ENCODE data around the gene PDCD1. TPM values are rescaled to one million over a fixed set of nuclear protein-coding genes. Genes with fewer than 3 reads are reported as not detected.
A peak's percentile ranks its signal among the peaks of the same experiment; 100 is the strongest.

PDCD1 gene
- total RNA-seq, 1 donor from 2014 or later, result 1.8 TPM

GRCh38 chr2:241843321-241844065 is 15.2 kb downstream of the PDCD1 start:
- no peak for TF ChIP-seq CTCF (IDR thresholded peaks at IDR 0.05)
- Histone ChIP-seq H3K4me3 (peak overlapping the region; percentile 15), H3K27ac (peak overlapping the region; percentile 17), H3K4me1 (peaks cover 13% of the 10 kb centered on the region), H3K9me3 (no peaks in the 10 kb centered on the region), H3K36me3 (no peaks in the 10 kb centered on the region), H3K27me3 (no peaks in the 10 kb centered on the region)
- ATAC-seq, result peak; percentile 3
- DNase-seq, result peak; percentile 60
- intact Hi-C loops (cut with DNase I), result no loop called here

GRCh38 chr2:241842620-241843211 is 16.0 kb downstream of the PDCD1 start:
- H3K9me3 ChIP-seq, result no peaks in the 10 kb centered on the region
- peaks cover 13% of the 10 kb centered on the region for H3K4me1 ChIP-seq
- H3K36me3 ChIP-seq, result no peaks in the 10 kb centered on the region
- intact Hi-C loops (cut with DNase I), result no loop called here
- peak overlapping the region; percentile 15 for H3K4me3 ChIP-seq
- DNase-seq, result peak; percentile 82
- peak; percentile 81 for ATAC-seq
- TF ChIP-seq CTCF (IDR thresholded peaks at IDR 0.05), result no peak
- peak overlapping the region; percentile 17 for H3K27ac ChIP-seq
- peaks cover 4% of the 10 kb centered on the region for H3K27me3 ChIP-seq

GRCh38 chr2:241842067-241842415 is 16.7 kb downstream of the PDCD1 start:
- intact Hi-C loops (cut with DNase I), result no loop called here
- H3K4me1 ChIP-seq, result peaks cover 13% of the 10 kb centered on the region
- H3K27me3 ChIP-seq, result peaks cover 7% of the 10 kb centered on the region
- no peaks in the 10 kb centered on the region for H3K9me3 ChIP-seq
- ATAC-seq, result no peak
- TF ChIP-seq CTCF (IDR thresholded peaks at IDR 0.05), result no peak
- H3K36me3 ChIP-seq, result no peaks in the 10 kb centered on the region
- no peak overlapping the region for H3K27ac ChIP-seq
- DNase-seq, result no peak
- no peak overlapping the region for H3K4me3 ChIP-seq

- no peak overlapping the region for H3K4me3 ChIP-seq
- H3K4me1 ChIP-seq, result peaks cover 13% of the 10 kb centered on the region
- no peak for DNase-seq
- no peaks in the 10 kb centered on the region for H3K36me3 ChIP-seq
- peaks cover 7% of the 10 kb centered on the region for H3K27me3 ChIP-seq
- ATAC-seq, result no peak
- intact Hi-C loops (cut with DNase I), result no loop called here
- H3K27ac ChIP-seq, result no peak overlapping the region
- TF ChIP-seq CTCF (IDR thresholded peaks at IDR 0.05), result no peak
- no peaks in the 10 kb centered on the region for H3K9me3 ChIP-seq
These were observed 17.3 kb downstream of the PDCD1 start for GRCh38 chr2:241841181-241842066.

GRCh38 chr2:241837197-241837965 is 21.3 kb downstream of the PDCD1 start:
- DNase-seq (no peak), ATAC-seq (no peak)
- H3K4me3 ChIP-seq, result no peak overlapping the region
- intact Hi-C loops (cut with DNase I), result no loop called here
- no peaks in the 10 kb centered on the region for H3K9me3 ChIP-seq
- TF ChIP-seq CTCF (IDR thresholded peaks at IDR 0.05), result no peak
- H3K27ac ChIP-seq, result no peak overlapping the region
- peaks cover 7% of the 10 kb centered on the region for H3K27me3 ChIP-seq
- H3K36me3 ChIP-seq, result no peaks in the 10 kb centered on the region
- H3K4me1 ChIP-seq, result no peaks in the 10 kb centered on the region
